ENCODE measurements around the gene LRRC8B.

LRRC8B gene

GRCh38 chr1:89633800-89634625 is 109.4 kb downstream of the LRRC8B start:
- peak; percentile 34 for DNase-seq (ENCODE audit: low spot score)

GRCh38 chr1:89635825-89636815 is 111.5 kb downstream of the LRRC8B start:
- peak; percentile 48 for DNase-seq (ENCODE audit: low spot score)

- DNase-seq (ENCODE audit: low spot score): no peak
These were observed 112.9 kb downstream of the LRRC8B start for GRCh38 chr1:89637496-89637895.

GRCh38 chr1:89640440-89640839 is 115.8 kb downstream of the LRRC8B start:
- no peak for DNase-seq (ENCODE audit: low spot score)

- DNase-seq (ENCODE audit: low spot score): no peak
These were observed 117.2 kb downstream of the LRRC8B start for GRCh38 chr1:89641781-89642180.

- no peak for DNase-seq (ENCODE audit: low spot score)
These were observed 118.9 kb downstream of the LRRC8B start for GRCh38 chr1:89643577-89643976.

- no peak for DNase-seq (ENCODE audit: low spot score)
These were observed 119.6 kb downstream of the LRRC8B start for GRCh38 chr1:89644119-89644814.

GRCh38 chr1:89646259-89646658 is 121.6 kb downstream of the LRRC8B start:
- no peak for DNase-seq (ENCODE audit: low spot score)

Measured in kidney tubule cell (primary cell).